Nephron (organoid): ENCODE measurements around the gene HSPH1.

ENCODE experiments used
- H3K27ac Mint-ChIP-seq, 3 experiments: 2 replicates each; pipeline ENCODE4 v1.8.0; 2020; ENCODE audit warnings: mixed read lengths in 3 of 3, mild to moderate bottlenecking in 2 of 3, moderate library complexity in 1 of 3
- H3K27me3 Mint-ChIP-seq: 2 replicates; pipeline ENCODE4 v1.8.0; 2021; ENCODE audit warnings: low read depth, mild to moderate bottlenecking, moderate library complexity, mixed read lengths
- H3K36me3 Mint-ChIP-seq: 2 replicates; pipeline ENCODE4 v1.8.0; 2020; ENCODE audit warnings: low read depth, mixed read lengths
- H3K4me1 Mint-ChIP-seq: 2 replicates; pipeline ENCODE4 v1.8.0; 2020; ENCODE audit warnings: mixed read lengths
- H3K4me3 Mint-ChIP-seq, 3 experiments: 2 replicates each; pipeline ENCODE4 v1.8.0; 2020; ENCODE audit warnings: mild to moderate bottlenecking in 3 of 3, mixed read lengths in 3 of 3, moderate library complexity in 2 of 3
- H3K9me3 Mint-ChIP-seq: 2 replicates; pipeline ENCODE4 v1.8.0; 2020; ENCODE audit warnings: mixed read lengths
- CTCF ChIP-seq, 3 experiments: fragments of 200-600 bp; sonication (generic); IDR thresholded peaks; one replicate each; pipeline ENCODE4 v1.5.0; 2021; ENCODE audit warnings: antibody characterized with exemption in 3 of 3; ENCODE audit not compliant: unreplicated experiment in 3 of 3

Gene HSPH1

GRCh38 chr13:31161557-31162150 is at the start of gene HSPH1:
TSS of gene HSPH1 (minus strand) at chr13:31161904. CDS start at chr13:31161582, 322 bp downstream.
- peak within 1 kb of the TSS; percentile 98 to 99 (median 98) for H3K27ac Mint-ChIP-seq
- peak within 1 kb of the TSS; percentile 94 to 95 (median 95) for H3K4me3 Mint-ChIP-seq
- H3K4me1 Mint-ChIP-seq: peaks cover 39% of the 10 kb centered on the region
- no peaks in the 10 kb centered on the region for H3K27me3 Mint-ChIP-seq
- TF ChIP-seq CTCF (IDR thresholded peaks at IDR 0.05; ENCODE audit: unreplicated experiment in 3 of 3): peak in 1 of 3 experiments; percentile 13
- H3K36me3 Mint-ChIP-seq: peaks cover 15% of the 10 kb centered on the region
- no peaks in the 10 kb centered on the region for H3K9me3 Mint-ChIP-seq

DNA sequence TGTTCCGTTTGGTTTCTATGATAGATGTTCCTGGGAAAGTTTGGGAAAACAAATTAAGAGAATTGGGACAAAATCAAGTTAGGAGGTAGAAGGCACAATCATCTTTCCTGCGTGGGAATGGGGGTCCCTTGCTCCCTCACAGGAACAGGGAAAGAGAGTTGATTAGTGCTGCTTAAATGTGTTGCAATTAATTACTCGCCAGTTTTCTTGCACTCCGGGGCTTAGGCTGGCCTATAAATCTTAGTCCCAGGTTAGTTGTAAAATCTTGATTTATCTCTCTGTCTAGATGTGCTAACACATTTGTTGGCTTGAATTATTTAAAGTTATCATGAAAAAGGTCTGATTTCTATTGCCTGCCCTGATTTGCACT is 48.1 kb upstream of the HSPH1 start:
- Mint-ChIP-seq H3K4me3 (peak overlapping the region; percentile 14 to 61 (median 46)), H3K27ac (peak overlapping the region; percentile 80 to 96 (median 92))

DNA sequence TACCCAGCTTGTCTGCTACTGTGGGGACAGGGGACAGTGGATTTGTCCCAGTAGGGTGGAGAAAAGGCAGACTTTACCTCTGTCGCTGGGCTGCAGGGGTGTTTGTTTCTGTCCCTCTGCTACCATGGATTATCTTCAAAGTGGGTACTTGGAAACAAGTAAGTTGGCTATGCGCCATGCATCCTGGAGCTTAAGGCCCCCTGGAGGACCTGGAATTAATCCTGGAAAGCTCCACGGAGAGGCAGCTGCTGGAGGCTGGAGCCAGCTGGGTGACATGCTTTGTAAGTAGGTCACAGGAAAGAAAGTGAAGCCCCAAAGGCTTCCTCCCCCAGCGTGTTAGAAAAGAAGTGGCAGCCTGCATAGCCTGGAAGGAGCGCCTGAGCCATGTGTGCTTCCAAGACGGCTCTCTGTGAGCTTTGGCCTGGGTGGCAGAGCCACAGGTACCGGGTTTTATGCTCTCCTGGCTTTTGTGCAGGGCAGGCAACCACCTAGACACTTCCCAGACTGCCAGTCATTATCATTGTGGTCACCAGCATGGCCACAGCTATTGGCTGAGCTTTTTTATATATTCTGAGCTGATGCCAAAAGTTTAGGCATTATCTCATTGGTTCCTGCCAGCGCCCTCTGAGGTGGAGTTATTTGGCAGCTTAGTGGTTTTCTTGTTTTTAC is 47.6 kb upstream of the HSPH1 start:
- H3K27ac Mint-ChIP-seq: peak overlapping the region; percentile 80 to 96 (median 92)
- H3K4me3 Mint-ChIP-seq: peak overlapping the region; percentile 61 to 63 (median 63)
- no peaks in the 10 kb centered on the region for H3K27me3 Mint-ChIP-seq
- H3K4me1 Mint-ChIP-seq: peaks cover 67% of the 10 kb centered on the region
- no peak for TF ChIP-seq CTCF (IDR thresholded peaks at IDR 0.05; ENCODE audit: unreplicated experiment in 3 of 3)
- no peaks in the 10 kb centered on the region for H3K9me3 Mint-ChIP-seq
- no peaks in the 10 kb centered on the region for H3K36me3 Mint-ChIP-seq

More for the DNA sequence above, 48.1 kb upstream of the HSPH1 start:
- Mint-ChIP-seq H3K9me3 (no peaks in the 10 kb centered on the region), H3K36me3 (no peaks in the 10 kb centered on the region), H3K27me3 (no peaks in the 10 kb centered on the region), H3K4me1 (peaks cover 67% of the 10 kb centered on the region)
- no peak for TF ChIP-seq CTCF (IDR thresholded peaks at IDR 0.05; ENCODE audit: unreplicated experiment in 3 of 3)

GRCh38 chr13:31208559-31209122 is 46.9 kb upstream of the HSPH1 start:
- H3K4me3 Mint-ChIP-seq: peak overlapping the region; percentile 35 to 63 (median 61)
- TF ChIP-seq CTCF (IDR thresholded peaks at IDR 0.05; ENCODE audit: unreplicated experiment in 3 of 3): no peak
- H3K27me3 Mint-ChIP-seq: no peaks in the 10 kb centered on the region
- H3K27ac Mint-ChIP-seq: peak overlapping the region; percentile 80 to 96 (median 92)
- H3K36me3 Mint-ChIP-seq: no peaks in the 10 kb centered on the region
- no peaks in the 10 kb centered on the region for H3K9me3 Mint-ChIP-seq
- H3K4me1 Mint-ChIP-seq: peaks cover 66% of the 10 kb centered on the region

- Mint-ChIP-seq H3K9me3 (no peaks in the 10 kb centered on the region), H3K36me3 (no peaks in the 10 kb centered on the region), H3K4me3 (peak overlapping the region; percentile 40 to 52 (median 51)), H3K27me3 (no peaks in the 10 kb centered on the region), H3K27ac (peak overlapping the region; percentile 80 to 96 (median 92)), H3K4me1 (peaks cover 65% of the 10 kb centered on the region)
- TF ChIP-seq CTCF (IDR thresholded peaks at IDR 0.05; ENCODE audit: unreplicated experiment in 3 of 3): no peak
Measured at GRCh38 chr13:31207661-31208552, 46.2 kb upstream of the HSPH1 start.
